Measurements from ENCODE around the gene CHL1.

The CHL1 gene

DNA sequence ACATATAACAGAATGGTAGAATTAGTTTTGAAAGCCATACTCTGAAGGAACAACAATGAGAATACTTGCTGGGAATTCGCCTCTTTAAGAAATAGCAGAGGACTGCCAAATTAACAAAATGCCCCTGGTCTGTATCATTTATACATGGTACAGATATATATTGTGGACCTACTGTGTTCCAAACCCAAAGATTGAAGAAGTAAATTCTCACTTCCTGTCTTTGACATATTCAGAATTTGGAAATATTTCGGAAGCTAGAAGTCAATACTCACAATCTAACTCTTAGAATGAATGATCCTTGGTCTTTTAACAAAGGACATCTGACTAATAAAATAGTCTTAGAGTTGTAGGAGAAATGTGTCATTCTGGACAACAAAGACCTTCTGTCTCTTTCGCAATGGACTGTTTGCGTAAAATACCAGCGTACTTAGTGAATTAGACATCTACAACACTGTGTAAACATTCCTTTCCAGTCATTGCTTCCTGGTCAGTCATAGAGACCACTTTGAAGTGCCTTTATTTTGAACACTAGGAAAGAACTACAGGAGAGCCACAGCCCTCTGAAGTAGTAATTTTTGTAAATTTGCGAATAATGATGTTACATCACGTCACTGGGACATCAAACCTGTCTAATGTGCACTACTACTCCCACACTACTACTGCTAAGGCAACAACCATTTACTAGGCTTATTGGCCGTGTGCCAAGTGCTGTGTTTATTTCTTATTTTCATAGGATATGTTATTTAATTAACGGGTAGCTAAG lies 68.0 kb downstream of the CHL1 start:
- TF ChIP-seq TAF1 (IDR thresholded peaks at IDR 0.05; ENCODE audit: low read depth) (no peak), TEAD4 (IDR thresholded peaks at IDR 0.05) (no peak), TCF12 (IDR thresholded peaks at IDR 0.05; ENCODE audit: low read depth) (no peak), CREB1 (IDR thresholded peaks at IDR 0.05; ENCODE audit: low read depth) (no peak), NFIC (IDR thresholded peaks at IDR 0.05) (no peak), RAD21 (IDR thresholded peaks at IDR 0.05; ENCODE audit: low read depth) (no peak), FOXM1 (IDR thresholded peaks at IDR 0.05; ENCODE audit: borderline replicate concordance, low read depth) (no peak), EP300 (IDR thresholded peaks at IDR 0.05; ENCODE audit: borderline replicate concordance) (no peak), ZBTB7A (IDR thresholded peaks at IDR 0.05; ENCODE audit: low read depth) (no peak), CEBPB (IDR thresholded peaks at IDR 0.05) (no peak), YY1 (IDR thresholded peaks at IDR 0.05; ENCODE audit: low read depth) (no peak), EGR1 (IDR thresholded peaks at IDR 0.05) (no peak)
- TF ChIP-seq, protein P1, sequence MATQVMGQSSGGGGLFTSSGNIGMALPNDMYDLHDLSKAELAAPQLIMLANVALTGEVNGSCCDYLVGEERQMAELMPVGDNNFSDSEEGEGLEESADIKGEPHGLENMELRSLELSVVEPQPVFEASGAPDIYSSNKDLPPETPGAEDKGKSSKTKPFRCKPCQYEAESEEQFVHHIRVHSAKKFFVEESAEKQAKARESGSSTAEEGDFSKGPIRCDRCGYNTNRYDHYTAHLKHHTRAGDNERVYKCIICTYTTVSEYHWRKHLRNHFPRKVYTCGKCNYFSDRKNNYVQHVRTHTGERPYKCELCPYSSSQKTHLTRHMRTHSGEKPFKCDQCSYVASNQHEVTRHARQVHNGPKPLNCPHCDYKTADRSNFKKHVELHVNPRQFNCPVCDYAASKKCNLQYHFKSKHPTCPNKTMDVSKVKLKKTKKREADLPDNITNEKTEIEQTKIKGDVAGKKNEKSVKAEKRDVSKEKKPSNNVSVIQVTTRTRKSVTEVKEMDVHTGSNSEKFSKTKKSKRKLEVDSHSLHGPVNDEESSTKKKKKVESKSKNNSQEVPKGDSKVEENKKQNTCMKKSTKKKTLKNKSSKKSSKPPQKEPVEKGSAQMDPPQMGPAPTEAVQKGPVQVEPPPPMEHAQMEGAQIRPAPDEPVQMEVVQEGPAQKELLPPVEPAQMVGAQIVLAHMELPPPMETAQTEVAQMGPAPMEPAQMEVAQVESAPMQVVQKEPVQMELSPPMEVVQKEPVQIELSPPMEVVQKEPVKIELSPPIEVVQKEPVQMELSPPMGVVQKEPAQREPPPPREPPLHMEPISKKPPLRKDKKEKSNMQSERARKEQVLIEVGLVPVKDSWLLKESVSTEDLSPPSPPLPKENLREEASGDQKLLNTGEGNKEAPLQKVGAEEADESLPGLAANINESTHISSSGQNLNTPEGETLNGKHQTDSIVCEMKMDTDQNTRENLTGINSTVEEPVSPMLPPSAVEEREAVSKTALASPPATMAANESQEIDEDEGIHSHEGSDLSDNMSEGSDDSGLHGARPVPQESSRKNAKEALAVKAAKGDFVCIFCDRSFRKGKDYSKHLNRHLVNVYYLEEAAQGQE (IDR thresholded peaks at IDR 0.05; ENCODE audit: low read depth), result no peak
- TF ChIP-seq, protein P2, sequence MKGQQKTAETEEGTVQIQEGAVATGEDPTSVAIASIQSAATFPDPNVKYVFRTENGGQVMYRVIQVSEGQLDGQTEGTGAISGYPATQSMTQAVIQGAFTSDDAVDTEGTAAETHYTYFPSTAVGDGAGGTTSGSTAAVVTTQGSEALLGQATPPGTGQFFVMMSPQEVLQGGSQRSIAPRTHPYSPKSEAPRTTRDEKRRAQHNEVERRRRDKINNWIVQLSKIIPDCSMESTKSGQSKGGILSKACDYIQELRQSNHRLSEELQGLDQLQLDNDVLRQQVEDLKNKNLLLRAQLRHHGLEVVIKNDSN (IDR thresholded peaks at IDR 0.05), result no peak
- TF ChIP-seq, protein P3, sequence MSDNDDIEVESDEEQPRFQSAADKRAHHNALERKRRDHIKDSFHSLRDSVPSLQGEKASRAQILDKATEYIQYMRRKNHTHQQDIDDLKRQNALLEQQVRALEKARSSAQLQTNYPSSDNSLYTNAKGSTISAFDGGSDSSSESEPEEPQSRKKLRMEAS (IDR thresholded peaks at IDR 0.05), result no peak

GRCh38 chr3:267101-267500 lies 70.5 kb downstream of the CHL1 start:
- TF ChIP-seq ZBTB7A (IDR thresholded peaks at IDR 0.05; ENCODE audit: low read depth), result no peak
- no peak for TF ChIP-seq CEBPB (IDR thresholded peaks at IDR 0.05)
- TF ChIP-seq FOXM1 (IDR thresholded peaks at IDR 0.05; ENCODE audit: borderline replicate concordance, low read depth), result no peak
- no peak for TF ChIP-seq TCF12 (IDR thresholded peaks at IDR 0.05; ENCODE audit: low read depth)
- TF ChIP-seq, protein P2 (IDR thresholded peaks at IDR 0.05), result no peak
- TF ChIP-seq CREB1 (IDR thresholded peaks at IDR 0.05; ENCODE audit: low read depth), result no peak
- no peak for TF ChIP-seq YY1 (IDR thresholded peaks at IDR 0.05; ENCODE audit: low read depth)
- no peak for TF ChIP-seq TAF1 (IDR thresholded peaks at IDR 0.05; ENCODE audit: low read depth)
- TF ChIP-seq, protein P1 (IDR thresholded peaks at IDR 0.05; ENCODE audit: low read depth), result no peak
- TF ChIP-seq TEAD4 (IDR thresholded peaks at IDR 0.05), result no peak
- TF ChIP-seq EP300 (IDR thresholded peaks at IDR 0.05; ENCODE audit: borderline replicate concordance), result no peak
- TF ChIP-seq EGR1 (IDR thresholded peaks at IDR 0.05), result no peak
- TF ChIP-seq, protein P3 (IDR thresholded peaks at IDR 0.05), result no peak
- TF ChIP-seq NFIC (IDR thresholded peaks at IDR 0.05), result no peak
- TF ChIP-seq RAD21 (IDR thresholded peaks at IDR 0.05; ENCODE audit: low read depth), result no peak

DNA sequence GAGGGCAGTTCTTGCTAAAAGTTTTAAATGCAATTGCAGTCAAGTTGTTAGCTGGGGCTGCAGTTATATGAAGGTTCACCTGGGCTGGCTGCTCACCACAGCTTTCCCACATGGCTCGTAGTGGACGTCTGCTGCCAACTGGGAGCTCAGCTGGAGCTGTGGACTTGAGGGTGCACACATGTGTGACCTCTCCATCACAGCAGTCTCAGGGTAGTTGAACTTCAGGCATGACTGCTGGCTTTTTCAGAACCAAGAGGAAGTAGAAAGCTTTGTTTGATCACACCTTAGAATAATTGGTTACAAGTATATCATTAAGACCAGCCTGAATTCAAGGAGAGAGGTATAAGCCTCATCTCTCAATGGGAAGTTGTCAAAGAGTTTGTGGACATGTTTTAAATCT lies 74.1 kb downstream of the CHL1 start:
- TF ChIP-seq EP300 (IDR thresholded peaks at IDR 0.05; ENCODE audit: borderline replicate concordance) (no peak), TEAD4 (IDR thresholded peaks at IDR 0.05) (no peak), ZBTB7A (IDR thresholded peaks at IDR 0.05; ENCODE audit: low read depth) (no peak)
- TF ChIP-seq, protein P1 (IDR thresholded peaks at IDR 0.05; ENCODE audit: low read depth), result no peak

- TF ChIP-seq EGR1 (IDR thresholded peaks at IDR 0.05), result no peak
- no peak for TF ChIP-seq TAF1 (IDR thresholded peaks at IDR 0.05; ENCODE audit: low read depth)
- no peak for TF ChIP-seq YY1 (IDR thresholded peaks at IDR 0.05; ENCODE audit: low read depth)
- TF ChIP-seq TCF12 (IDR thresholded peaks at IDR 0.05; ENCODE audit: low read depth), result no peak
- TF ChIP-seq CEBPB (IDR thresholded peaks at IDR 0.05), result no peak
- TF ChIP-seq, protein P1 (IDR thresholded peaks at IDR 0.05; ENCODE audit: low read depth), result no peak
- TF ChIP-seq FOXM1 (IDR thresholded peaks at IDR 0.05; ENCODE audit: borderline replicate concordance, low read depth), result no peak
- TF ChIP-seq, protein P2 (IDR thresholded peaks at IDR 0.05), result no peak
- TF ChIP-seq TEAD4 (IDR thresholded peaks at IDR 0.05), result no peak
- TF ChIP-seq EP300 (IDR thresholded peaks at IDR 0.05; ENCODE audit: borderline replicate concordance), result no peak
- TF ChIP-seq ZBTB7A (IDR thresholded peaks at IDR 0.05; ENCODE audit: low read depth), result no peak
Measured at GRCh38 chr3:274927-275326, 78.4 kb downstream of the CHL1 start.

Measured in Ishikawa (cell line).